OCI-LY7 (cell line): ENCODE measurements around the gene PRPF18.

Experiments used
- EZH2phosphoT487 ChIP-seq: fragments of 200-600 bp; sonication (generic); IDR thresholded peaks from 2 replicates; pipeline ENCODE4 v1.6.1; 2018; ENCODE audit warnings: low read depth, borderline replicate concordance, mild to moderate bottlenecking, mixed run types, antibody characterized with exemption, low read length, moderate library complexity, mixed read lengths
- TF ChIP-seq, protein P1 (sequence below): fragments of 200-600 bp; sonication (generic); conservative IDR thresholded peaks from 2 replicates; pipeline ENCODE4 v1.5.1; 2014; ENCODE audit warnings: mild to moderate bottlenecking, antibody characterized with exemption, low read length, moderate library complexity, mixed read lengths

DNA sequence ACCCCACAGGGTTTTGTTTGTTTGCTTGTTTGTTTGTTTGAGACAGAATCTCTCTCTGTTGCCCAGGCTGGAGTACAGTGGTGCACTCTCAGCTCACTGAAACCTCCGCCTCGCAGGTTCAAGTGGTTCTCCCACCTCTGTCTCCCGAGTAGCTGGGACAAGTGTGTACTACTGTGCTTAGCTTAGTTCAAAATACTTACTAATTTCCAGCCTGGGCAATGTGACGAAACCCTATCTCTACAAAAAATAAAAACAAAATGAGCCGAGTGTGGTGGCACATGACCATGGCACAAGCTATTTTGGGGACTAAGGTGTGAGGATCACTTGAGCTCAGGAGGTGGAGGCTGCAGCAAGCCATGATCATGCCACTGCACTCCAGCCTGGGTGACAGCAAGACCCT lies 15.2 kb upstream of the PRPF18 start:
- TF ChIP-seq, protein P1, sequence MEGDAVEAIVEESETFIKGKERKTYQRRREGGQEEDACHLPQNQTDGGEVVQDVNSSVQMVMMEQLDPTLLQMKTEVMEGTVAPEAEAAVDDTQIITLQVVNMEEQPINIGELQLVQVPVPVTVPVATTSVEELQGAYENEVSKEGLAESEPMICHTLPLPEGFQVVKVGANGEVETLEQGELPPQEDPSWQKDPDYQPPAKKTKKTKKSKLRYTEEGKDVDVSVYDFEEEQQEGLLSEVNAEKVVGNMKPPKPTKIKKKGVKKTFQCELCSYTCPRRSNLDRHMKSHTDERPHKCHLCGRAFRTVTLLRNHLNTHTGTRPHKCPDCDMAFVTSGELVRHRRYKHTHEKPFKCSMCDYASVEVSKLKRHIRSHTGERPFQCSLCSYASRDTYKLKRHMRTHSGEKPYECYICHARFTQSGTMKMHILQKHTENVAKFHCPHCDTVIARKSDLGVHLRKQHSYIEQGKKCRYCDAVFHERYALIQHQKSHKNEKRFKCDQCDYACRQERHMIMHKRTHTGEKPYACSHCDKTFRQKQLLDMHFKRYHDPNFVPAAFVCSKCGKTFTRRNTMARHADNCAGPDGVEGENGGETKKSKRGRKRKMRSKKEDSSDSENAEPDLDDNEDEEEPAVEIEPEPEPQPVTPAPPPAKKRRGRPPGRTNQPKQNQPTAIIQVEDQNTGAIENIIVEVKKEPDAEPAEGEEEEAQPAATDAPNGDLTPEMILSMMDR, result no peak
- no peak for TF ChIP-seq EZH2phosphoT487
